Right lobe of liver (tissue), 6 donors: ENCODE measurements around the gene AMBRA1. TPM values are rescaled to one million over a fixed set of nuclear protein-coding genes. Genes with fewer than 3 reads are reported as not detected.

Experiments
- ATAC-seq, 4 donors: fragments of 200-7000 bp; cut with Tn5 transposase; one replicate each; pipeline ENCODE4 v1.9.1; 2020; ENCODE audit warnings: mild to moderate bottlenecking in 4 of 4, moderate library complexity in 4 of 4
- DNase-seq, 3 donors: peaks; one replicate each; pipeline ENCODE4 v3.0.0-alpha.2; 2020
- H3K27ac ChIP-seq, 3 donors: fragments of 200-600 bp; one replicate each; pipeline ENCODE4 v1.8.0; 2022
- H3K27me3 ChIP-seq, 2 donors: fragments of 200-600 bp; one replicate each; pipeline ENCODE4 v1.8.0; 2022
- H3K36me3 ChIP-seq, 4 donors: fragments of 200-600 bp; sonication (generic) in 1 of 4; one replicate each; pipeline versions ENCODE4 v1.5.1 to v1.8.0; 2017 to 2022; ENCODE audit warnings: control low read depth in 1 of 4
- H3K4me1 ChIP-seq, 4 donors: fragments of 200-600 bp; sonication (generic) in 1 of 4; one replicate each; pipeline versions ENCODE4 v1.5.1 to v1.8.0; 2017 to 2022; ENCODE audit warnings: control low read depth in 1 of 4
- H3K4me3 ChIP-seq, 3 donors: fragments of 200-600 bp; one replicate each; pipeline ENCODE4 v1.8.0; 2022
- H3K9me3 ChIP-seq, 4 donors: fragments of 200-600 bp; sonication (generic) in 1 of 4; one replicate each; pipeline versions ENCODE4 v1.5.1 to v1.8.0; 2017 to 2022; ENCODE audit warnings: control low read depth in 1 of 4
- CTCF ChIP-seq, 4 donors: fragments of 200-600 bp in 3 of 4; fragments of 450-650 bp in 1 of 4; IDR thresholded peaks; one replicate each; pipeline versions ENCODE4 v1.5.1 to v1.8.0; 2016 to 2022; ENCODE audit warnings: antibody characterized with exemption in 4 of 4, mild to moderate bottlenecking in 2 of 4
- POLR2A ChIP-seq: fragments of 450-650 bp; IDR thresholded peaks from one replicate; pipeline ENCODE4 v1.6.1; 2017; ENCODE audit warnings: antibody characterized with exemption, mild to moderate bottlenecking
- WGBS: methylation state at CpG from one replicate; pipeline ENCODE4 v1.1.6; 2018; ENCODE audit warnings: low coverage, low lambda C conversion rate; ENCODE audit not compliant: insufficient coverage; ENCODE audit errors: missing lambda C conversion rate; 5-methylcytosine and 5-hydroxymethylcytosine counted together
- intact Hi-C, 2 donors: fragments of 100-400 bp; cut with DNase I; formaldehyde crosslinking; loops; one replicate each; pipeline versions ENCODE4 v1.11.2 to v1.14.1; 2022
- total RNA-seq, 6 experiments: library from RNA; depleted of rRNA in 2 of 6; stranded (reverse); fragments of >200 nt in 2 of 6; fragmentation: NEBNext Ultra II Directional in 3 of 6; extraction: Animal tissue kit (Norgen Biotek cat#: 25700) in 3 of 6; gene quantifications; one replicate each; pipeline versions ENCODE4 v1.1.0 to v1.2.4, GENCODE V29; 2016 to 2023
- donor health status: DM: no; HTN: yes; CAD: no.
- donor health status: DM: no; HTN: no; CAD: no.
- donor health status: DM: no; HTN: no; CAD: no.
- donor health status: DM: no; HTN: yes; CAD: no.
- donor health status: DM: no; HTN: yes; CAD: no.

AMBRA1 gene
- total RNA-seq, 6 experiments from 2014 or later = 11.0 to 15.7 (median 13.6) TPM

- Histone ChIP-seq H3K27me3 (no peaks in the 10 kb centered on the region), H3K4me1 (peaks cover 0 to 6% (median 3%) of the 10 kb centered on the region in 4 donors), H3K36me3 (peaks cover 0 to 28% (median 16%) of the 10 kb centered on the region in 4 donors), H3K27ac (no peak overlapping the region), H3K4me3 (no peak overlapping the region), H3K9me3 (no peaks in the 10 kb centered on the region)
- ATAC-seq (no peak), DNase-seq (no peak)
- intact Hi-C loops = no loop called here
- 86% methylated on average over 4 of the region's 11 CpGs for WGBS
- TF ChIP-seq CTCF (IDR thresholded peaks at IDR 0.05) (no peak), POLR2A (no peak)
These were observed 216.5 kb downstream of the AMBRA1 start for GRCh38 chr11:46377290-46377689.

GRCh38 chr11:46376258-46377050, 217.4 kb downstream of the AMBRA1 start:
- H3K27me3 ChIP-seq = no peaks in the 10 kb centered on the region
- WGBS = 81% methylated on average over 4 of the region's 19 CpGs
- H3K9me3 ChIP-seq = no peaks in the 10 kb centered on the region
- H3K36me3 ChIP-seq = peaks cover 0 to 28% (median 16%) of the 10 kb centered on the region in 4 donors
- intact Hi-C loops = no loop called here
- no peak overlapping the region for H3K27ac ChIP-seq
- no peak overlapping the region for H3K4me3 ChIP-seq
- ATAC-seq = no peak
- TF ChIP-seq CTCF (IDR thresholded peaks at IDR 0.05) (no peak), POLR2A (no peak)
- no peak for DNase-seq
- H3K4me1 ChIP-seq = no peaks in the 10 kb centered on the region

- H3K4me1 ChIP-seq = no peaks in the 10 kb centered on the region
- ATAC-seq (no peak), DNase-seq (peak in 1 of 3 donors; percentile 15)
- no peaks in the 10 kb centered on the region for H3K27me3 ChIP-seq
- no peak for TF ChIP-seq CTCF (IDR thresholded peaks at IDR 0.05)
- no peak for TF ChIP-seq POLR2A
- intact Hi-C loops = no loop called here
- H3K27ac ChIP-seq = no peak overlapping the region
- no CpG with 5 or more reads among the region's 38 CpGs for WGBS
- no peak overlapping the region for H3K4me3 ChIP-seq
- H3K36me3 ChIP-seq = peaks cover 0 to 28% (median 16%) of the 10 kb centered on the region in 4 donors
- H3K9me3 ChIP-seq = no peaks in the 10 kb centered on the region
These were observed 218.3 kb downstream of the AMBRA1 start for GRCh38 chr11:46375392-46376101.

- WGBS = 100% methylated on average over 1 of the region's 15 CpGs
- no peak overlapping the region for H3K4me3 ChIP-seq
- H3K36me3 ChIP-seq = peaks cover 0 to 28% (median 16%) of the 10 kb centered on the region in 4 donors
- DNase-seq (no peak), ATAC-seq (no peak)
- H3K4me1 ChIP-seq = no peaks in the 10 kb centered on the region
- H3K9me3 ChIP-seq = no peaks in the 10 kb centered on the region
- no peaks in the 10 kb centered on the region for H3K27me3 ChIP-seq
- no peak overlapping the region for H3K27ac ChIP-seq
- intact Hi-C loops = no loop called here
- no peak for TF ChIP-seq POLR2A
- no peak for TF ChIP-seq CTCF (IDR thresholded peaks at IDR 0.05)
These were observed 219.0 kb downstream of the AMBRA1 start for GRCh38 chr11:46374815-46375214.
